ENCODE results near the gene HESX1.

HESX1 gene

DNA sequence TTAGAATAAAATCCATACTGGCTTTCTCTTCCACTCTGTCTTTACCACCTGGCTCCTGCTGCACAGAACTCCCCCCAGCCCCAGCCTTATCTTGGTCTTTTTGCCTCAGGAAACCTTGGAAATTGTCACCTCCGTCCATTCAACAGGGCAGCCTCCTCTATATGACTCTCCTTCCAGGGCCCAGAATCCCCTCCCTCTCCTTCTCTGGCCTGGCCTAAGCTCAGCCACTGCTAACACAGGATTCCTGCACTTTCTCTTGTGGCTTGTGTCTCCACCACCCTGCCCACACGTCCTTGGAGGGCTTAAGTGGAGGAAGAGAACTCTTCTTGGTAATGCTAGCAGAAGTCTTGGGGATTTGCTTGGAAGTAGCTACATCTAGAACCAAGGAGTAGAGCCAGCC, 33.1 kb downstream of the HESX1 start:
- DNase-seq (ENCODE audit: low read depth): no peak

DNA sequence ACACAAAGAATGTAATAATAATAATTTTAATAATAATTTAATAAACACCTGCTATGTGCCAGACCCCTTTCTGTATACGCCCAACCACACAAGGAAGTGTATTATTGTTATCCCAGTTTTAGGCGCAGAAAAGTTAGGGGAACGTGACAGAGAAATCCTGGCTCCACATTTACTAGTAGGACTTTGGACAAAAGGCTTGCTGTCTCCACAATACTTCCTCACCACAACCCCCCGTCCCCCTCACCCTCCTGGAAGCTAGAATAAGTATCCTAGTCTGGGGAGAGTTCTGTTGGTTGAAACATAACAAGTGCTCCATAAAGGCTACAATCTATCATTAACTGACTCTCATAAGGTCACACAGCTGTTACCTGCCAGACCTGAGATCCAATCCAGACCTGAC, 34.1 kb downstream of the HESX1 start:
- DNase-seq (ENCODE audit: low read depth): no peak

DNA sequence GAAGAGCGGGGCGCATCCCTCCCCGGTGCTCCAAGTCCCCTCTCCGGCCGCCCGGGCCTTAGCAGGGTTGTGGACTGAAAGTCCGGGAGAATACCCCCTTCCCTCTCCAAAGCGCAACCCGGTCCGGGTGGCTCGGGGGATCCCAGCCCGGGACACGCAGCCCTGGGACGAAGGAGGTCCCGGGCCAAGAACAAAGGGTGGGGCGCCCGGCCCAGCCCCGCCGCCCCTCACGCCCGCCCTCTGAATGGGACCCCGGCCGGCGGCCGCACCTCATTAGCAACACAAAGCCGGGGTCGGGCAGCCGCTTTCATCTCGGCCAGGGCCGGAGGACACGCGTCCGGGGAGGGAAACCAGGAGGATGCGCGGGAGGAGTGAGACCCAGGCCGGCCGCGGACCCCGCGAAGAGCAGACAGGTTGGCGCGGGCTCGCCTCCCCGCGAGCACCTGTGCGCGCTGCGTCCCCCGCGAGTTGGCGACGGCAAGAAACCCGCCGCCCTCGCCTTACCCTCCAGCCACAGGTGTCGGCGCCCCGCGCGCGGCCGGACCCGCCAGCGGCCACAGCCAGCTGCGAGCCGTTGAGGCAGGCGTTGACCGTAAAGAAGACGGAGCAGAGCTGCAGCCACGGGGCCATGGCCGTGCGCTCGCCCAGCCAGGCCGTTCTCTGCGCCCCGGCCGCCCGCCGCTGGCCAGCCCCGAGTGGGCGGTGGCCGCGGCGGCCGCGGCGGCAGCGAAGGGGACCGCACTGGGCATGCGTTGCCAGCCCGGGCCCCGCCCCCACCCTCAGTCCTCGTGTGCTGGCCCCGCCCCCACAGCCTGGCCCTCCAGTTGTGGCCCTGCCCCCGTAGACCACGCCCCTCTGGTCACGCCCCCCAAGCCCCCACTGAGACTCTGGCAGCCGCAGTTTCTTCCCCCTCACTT, 34.9 kb downstream of the HESX1 start, which contains the start of gene IL17RD:
Gene IL17RD, minus strand, starts transcription at position 697 of the 917 bp plus-strand sequence. Its CDS starts 67 bp downstream, at position 630.
- peak; percentile 8 for DNase-seq (ENCODE audit: low read depth)

DNA sequence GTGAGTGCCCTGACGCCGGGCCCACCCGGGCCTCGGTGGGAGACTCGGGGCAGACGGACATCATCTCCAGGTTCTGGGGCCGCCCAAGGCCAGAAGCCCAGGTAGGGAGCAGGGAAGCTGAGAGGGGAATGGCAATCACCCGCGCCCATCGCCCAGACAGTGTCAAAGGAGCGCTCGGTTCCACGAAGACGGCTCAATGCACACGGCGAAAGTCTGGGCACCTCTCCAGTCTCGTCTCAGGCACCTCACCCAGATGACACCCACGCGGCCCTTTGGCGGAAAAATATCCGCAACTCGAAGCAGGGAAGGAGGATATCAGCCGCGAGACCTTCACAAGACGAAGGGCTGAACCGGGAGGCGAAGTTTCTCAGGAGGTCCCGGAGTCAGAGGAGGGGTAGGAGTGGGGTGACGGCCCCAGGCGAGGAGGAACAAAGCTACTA, 35.5 kb downstream of the HESX1 start:
- DNase-seq (ENCODE audit: low read depth): no peak

DNA sequence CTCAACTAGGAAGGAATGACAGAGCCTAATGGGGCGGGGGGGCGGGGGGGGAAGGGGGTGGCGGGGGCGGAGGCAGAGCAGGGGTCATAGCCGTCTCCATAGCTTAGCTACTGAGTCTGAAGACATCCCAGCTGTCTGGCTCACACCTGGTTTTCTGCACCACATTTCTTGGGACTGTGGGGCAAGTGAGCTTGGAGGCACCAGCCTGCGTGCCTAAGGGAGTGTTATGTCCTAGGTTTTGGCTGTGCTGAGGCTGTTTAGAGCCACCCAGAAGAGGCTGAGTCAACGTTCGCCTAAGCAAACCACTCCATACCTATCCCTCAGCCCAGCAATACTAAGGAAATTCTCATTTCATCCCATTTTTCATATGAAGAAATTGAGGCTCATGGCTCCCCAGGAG, 36.0 kb downstream of the HESX1 start:
- no peak for DNase-seq (ENCODE audit: low read depth)

DNA sequence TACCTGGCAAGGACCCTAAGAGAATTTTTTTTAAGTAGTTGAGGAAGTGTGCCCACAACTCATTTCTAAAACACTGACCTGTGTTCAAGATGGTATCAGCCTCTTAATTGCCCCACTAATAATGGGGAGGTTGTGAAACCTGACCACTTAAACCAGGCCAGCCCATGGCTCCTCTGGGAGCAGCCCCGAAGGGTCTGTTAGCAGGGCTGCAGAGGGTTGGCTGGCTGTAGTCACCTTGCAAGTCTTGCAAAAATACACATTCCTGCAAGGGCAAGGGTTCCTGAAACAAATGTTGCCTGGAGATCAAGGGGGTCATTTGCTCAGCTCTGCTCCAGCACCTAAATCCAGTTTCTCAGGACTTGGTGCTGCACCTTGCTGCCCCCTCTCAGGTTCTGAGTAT, 37.9 kb downstream of the HESX1 start:
- DNase-seq (ENCODE audit: low read depth): no peak

DNA sequence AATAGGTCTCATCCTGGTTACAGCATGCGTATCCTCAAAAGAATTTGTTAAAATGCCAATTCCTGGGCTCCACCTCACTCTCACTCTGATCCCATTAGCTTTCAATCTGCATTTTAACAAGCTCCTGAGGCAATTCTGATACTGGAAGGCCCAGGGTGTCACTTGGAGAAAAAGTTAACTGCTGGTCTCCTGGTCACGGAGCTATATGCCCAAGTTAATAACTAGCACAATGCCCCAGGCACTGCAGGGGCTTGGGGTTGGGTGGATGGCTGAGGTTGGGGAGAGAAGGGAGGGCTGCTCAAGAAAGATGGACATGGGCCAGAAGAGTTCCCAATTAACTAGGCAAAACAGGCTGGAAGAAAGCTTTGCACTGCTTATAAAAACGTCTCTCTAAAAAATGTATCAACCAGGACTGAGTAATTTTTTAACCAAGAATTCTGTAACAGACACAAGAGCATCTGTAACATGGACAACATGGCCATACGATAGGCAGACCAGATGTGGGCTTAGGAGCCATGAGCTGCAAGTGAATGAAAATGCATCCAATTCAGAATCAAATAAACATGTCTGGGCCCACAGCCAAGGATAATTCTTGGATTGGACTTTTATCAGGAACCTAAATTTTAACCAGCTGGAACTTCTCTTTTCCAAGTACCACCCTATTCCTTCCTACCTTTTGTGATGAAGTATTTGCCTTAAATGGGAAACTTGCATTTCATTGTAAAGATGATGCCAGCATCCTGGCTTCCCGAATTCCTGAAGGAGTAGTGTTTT, 38.8 kb downstream of the HESX1 start:
- DNase-seq (ENCODE audit: low read depth): no peak

DNA sequence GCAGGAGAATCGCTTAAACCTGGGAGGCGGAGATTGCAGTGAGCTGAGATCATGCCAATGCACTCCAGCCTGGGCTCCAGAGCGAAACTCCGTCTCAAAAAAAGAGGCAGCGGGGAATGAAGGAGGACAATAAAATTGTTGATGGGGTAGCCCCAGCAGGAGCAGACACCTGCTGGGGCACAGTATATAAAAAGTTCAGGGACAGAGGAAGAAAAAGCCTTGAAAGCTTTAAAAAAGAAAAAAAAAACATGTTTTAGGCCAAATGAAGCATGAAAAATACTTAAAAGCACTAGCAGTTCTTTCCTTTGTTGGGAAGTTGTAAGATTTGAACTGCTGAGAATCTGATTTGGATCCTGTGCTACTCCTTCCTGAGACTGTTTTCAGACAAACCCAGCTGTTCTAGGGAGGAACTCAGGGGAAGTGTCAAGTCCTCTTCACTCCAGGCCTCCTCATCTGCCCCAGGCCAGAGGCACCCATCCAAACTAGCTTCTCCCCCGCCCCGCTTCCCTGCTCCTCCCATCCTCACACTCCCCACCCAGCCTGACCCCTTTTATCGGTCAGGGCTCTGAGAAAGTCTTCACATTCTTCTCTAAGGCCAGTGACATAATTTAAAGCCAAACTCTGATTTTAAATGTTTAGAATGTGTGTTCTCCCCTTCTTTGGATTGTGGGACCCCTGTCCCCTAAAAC, 39.6 kb downstream of the HESX1 start:
- no peak for DNase-seq (ENCODE audit: low read depth)

DNA sequence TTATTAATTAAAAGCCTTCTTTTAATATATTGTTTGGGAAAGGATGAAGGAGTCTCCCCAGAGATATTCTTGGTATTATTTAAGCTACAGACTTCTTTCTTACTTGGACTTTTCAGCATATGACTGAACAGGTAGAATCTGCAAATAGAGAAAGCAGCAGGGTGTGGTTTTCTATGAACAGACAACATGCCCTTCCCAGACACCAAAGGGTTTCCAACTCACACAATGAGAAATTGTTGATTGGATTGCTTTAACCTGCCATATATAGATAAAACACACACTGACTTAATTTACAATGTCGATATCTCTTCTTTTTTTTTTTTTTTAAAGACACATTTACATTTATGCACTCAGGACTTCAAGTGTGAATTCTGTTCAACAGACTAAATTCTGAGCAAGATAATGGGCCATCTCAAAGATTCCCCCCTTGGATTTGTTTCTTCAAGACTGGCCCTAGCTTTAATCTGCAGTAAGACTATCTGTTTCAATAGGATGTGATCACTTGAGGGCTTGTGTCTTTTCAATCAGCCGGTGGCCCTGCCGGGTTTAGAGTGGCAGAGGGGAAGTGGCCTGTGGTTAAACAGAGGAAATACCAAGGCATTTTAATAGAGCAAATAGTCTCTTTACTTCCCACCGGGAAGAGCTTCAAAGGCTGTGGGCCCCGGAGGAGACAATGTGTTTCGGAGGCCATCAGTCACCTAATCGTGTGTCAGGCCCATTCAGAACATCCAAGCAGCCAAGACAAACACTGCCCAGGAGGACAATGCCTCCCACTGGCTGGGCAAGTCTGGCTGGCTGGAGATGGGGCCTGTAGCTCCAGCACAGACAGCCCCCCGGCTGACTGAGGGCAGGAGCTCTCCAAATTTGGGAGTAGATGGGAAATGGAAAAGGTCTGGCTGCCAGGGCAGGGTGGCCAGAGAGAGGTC, 40.7 kb downstream of the HESX1 start:
- DNase-seq (ENCODE audit: low read depth): no peak

DNA sequence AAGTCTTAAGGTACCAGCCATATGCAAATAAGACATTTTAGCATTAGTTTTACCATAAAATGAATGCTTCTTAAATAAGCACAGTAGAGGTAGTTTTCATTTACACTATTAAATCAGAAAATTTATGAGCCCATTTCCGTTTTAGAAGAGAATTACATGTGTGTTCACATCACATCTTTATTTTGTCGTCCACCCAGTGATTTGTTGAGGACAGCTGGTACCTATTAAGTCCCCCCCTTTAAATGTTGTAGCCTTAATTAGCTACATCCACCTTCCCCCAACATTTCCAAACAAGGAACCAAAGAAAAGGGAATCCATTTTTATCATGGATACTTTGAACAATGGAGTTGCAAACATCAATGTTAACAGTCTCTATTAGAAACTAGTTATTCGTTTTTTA, 41.5 kb downstream of the HESX1 start:
- DNase-seq (ENCODE audit: low read depth): no peak

DNA sequence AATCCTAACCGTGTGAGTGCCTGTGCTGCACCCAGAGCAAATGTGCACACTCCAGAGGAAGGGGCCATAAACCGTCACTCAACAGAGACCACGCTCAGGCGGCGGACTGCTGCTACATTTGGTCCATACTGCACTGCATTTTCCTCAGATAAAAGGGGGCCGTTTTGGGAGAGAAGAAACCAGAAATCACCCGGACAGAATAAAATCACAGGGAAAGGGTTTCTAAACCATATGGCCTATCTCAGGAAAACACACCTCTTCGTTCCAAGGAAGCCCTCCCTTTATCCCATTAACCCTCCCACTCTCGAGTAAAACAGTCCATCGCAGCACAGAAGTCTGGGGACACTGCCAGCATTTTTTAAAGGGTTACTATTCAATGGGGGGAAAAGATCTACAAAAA, 42.2 kb downstream of the HESX1 start:
- DNase-seq (ENCODE audit: low read depth): no peak

DNA sequence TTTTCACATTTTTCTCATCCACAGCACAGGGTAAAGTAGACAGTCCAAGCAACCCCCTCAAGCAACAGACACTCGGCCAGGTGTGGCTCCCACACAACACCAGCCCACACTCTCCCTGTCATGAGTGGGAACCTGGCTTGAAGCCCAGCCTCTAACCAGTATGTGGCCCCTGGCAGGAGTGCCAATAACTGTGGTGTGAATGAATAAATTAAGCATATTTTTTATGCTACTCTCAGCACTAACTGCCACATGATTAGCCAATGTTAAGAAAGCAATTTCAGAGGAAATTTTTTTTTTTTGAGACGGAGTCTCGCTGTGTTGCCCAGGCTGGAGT, 44.5 kb downstream of the HESX1 start:
- DNase-seq (ENCODE audit: low read depth): no peak

DNA sequence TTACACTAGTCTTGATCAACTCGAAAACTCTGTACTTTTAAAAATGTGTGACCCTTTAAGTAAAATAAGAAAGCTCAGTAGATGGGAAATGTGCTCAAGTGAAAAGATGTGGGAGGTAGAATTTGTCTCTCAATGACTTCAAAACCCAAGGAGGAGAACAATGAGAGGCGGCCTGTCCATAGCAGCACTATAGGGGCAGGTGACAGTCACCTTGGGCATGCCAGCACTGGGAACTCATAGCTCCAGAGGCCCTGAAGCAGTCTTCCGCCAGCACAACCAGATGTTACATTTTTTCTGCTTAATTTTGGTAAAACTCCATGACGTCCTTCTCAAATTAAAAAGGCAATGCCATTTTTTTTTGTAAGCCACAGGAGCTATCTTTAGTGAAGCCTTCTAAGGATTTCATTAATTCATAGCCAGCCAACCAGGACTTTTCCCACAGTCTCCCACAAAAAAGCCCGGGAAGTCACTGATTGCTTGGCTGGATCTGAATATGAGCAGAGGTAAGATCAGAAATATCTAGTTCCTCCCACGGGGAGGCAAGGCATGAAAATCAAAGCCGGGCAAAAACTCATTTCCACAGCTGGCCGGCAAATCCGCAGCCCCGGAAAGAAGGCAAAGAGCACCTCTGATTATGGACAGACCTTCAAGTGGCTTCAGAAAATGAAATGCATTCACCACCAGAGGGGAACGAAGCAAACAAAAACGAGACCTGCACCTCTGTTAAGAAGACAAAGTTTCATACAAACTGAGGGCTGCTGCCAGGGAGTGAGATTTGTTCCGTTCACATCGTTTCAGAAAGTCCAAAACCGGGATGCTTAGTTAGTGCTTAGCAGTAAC, 45.1 kb downstream of the HESX1 start:
- DNase-seq (ENCODE audit: low read depth): no peak

DNA sequence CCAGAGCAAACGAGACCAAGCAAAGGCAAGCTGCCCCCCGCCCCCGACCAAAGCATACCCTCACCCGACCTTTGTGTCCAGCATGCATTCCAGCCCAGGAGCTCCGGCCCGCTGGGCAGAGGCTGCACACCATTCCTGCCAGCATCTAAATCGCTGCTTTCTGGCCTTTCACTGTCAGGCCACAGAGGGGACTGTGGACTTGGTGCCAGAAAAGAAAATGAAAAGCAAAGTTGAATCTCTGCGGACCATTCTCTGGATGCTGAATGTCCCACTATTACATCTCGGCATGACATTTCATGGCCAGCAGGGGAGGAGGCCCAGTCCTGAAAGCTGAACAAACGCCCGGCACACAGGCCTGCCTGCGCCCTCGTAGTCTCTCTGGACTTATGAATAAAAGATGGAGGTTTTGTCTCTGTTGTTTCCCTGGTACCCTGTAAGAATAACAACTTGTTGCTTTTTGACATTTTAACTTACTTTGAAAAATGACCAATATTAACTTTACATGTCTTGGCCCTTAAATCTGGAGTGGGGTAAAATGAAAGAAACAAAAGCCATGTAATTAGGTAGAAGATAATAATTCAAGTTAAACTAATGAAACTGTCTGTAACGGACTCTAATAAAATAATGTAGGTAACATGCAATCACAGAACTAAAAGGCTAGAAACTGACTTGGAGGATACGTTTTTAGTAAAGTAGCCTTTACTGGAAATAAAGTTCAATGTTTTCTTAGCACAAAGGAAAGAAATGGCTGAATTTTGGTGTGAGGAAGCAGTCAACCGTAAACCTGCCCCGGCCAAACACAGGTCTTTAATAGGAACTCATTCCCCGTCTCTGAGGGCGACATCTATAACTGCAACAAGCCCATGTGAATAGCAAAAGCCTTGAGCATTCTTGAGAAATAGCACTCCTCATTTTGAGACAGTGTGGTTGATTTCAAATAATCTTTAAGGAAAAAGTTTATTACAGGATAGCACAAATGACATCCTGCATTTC, 47.3 kb downstream of the HESX1 start:
- no peak for DNase-seq (ENCODE audit: low read depth)

DNA sequence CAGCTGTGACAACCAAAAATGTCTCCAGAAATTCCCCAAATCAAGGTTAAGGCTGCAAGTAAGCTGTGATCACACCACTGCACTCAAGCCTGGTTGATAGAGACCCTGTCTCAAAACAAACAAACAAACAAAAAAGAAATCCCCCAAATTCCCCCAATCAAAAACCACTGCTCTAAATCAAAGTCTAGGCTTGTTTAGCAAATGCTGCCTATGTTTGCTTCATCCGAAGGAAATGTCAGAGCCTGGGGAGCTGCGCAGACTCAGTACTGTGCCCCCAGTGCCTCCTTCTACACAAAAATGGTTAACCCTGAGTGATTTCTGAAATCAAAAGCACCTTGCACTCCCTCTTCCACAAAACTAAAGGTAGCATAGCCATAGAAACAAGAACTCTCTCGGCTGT, 48.0 kb downstream of the HESX1 start:
- no peak for DNase-seq (ENCODE audit: low read depth)

DNA sequence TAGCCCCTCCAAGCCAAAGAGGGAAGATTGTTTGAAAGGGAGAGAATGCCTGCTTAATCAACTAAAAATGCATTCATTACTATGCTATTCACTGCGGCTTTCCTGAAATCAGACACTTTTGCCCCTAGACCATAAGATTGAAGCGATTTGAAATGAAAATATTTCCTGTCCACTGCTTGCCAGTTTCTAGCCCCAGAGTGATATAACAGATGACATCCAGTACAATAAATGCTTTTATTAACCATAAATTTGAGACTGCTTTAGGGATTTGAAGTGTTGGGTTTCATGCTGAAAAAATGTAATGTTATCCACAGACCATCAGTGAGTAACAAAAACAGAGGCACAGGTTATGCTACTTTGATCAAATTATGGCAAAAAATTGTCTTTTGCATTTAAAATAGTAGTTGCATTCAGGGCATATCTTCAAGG, 48.7 kb downstream of the HESX1 start:
- no peak for DNase-seq (ENCODE audit: low read depth)

DNA sequence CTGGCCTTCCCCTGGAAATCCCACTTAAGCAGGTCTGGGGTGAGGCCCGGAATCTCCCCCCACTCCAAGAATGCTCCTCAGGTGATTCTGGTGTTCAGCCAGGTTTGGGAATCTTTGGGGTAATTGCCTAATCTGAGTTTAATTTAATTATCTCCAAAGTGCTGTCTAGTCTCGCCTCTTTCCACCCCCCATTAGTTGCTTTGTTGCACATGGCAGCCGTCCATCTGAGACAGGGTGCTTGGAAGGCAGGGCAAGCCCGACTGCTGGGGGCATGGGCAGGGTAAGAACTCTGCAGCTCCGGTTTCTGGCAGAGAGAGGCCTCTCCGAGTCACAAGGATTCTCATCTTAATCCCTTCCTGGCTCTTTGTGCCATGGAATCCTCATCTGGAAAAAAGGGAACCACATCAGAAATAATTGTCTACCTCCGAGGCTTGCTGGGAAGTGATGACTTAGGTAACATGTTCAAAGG, 49.6 kb downstream of the HESX1 start:
- no peak for DNase-seq (ENCODE audit: low read depth)
